GM19328 (cell line): Measurements from ENCODE around the gene ZSCAN25.
"Not testable (repeated sequence)": the region's sequence is repeated elsewhere in the genome, so short reads cannot be mapped to it uniquely, and the experiment has no call there.

Source experiments
- ATAC-seq: cut with Tn5 transposase; IDR thresholded peaks from one replicate; pipeline ENCODE4 v1.9.1; 2021; ENCODE audit warnings: mild to moderate bottlenecking, moderate library complexity; ENCODE audit not compliant: unreplicated experiment

ZSCAN25 gene

DNA sequence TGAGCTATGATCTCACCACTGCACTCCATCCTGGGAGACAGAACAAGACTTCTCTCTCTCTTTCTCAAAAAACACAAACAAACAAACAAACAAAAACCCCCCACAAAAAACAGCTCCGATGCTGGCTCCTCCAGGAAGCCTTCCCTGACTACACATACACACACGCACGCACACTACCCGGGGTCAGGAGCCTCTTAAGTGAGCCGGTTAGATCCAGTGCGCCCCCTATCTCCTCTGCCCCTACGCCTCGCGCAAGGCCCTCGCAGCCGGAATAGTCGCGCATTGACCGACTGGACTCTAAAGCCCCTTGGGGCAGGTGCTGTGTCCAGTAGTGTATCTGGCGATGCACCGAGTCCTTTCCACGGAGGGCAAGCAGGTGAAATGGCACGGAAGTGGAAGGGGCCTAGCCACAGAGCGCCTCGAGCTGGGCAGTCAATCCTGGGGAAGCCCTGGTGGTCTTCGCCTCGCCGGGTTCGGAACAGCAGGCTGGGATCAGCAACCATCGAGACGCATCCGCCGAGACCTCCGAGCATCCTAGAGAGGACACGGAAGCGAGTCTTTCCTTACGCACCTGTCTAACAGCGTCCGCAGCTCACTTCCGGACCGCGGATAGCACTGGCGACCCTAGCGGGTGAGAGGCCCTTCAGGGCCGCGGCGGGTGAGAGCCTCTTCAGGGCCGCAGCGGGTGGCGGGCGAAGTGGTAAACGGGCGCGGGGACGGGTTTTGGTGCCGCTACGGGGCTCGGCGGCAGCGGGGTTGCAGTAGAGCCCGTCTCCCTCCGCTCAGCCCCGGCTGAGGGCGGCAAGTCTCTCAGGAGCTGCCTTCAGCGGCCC, at the start of gene ZSCAN25:
ZSCAN25 (plus strand) TSS at position 588 of the 833 bp plus-strand sequence. CDS start 2,661 bp downstream, outside the sequence.
- peak; percentile 90 for ATAC-seq

- not testable (repeated sequence) for ATAC-seq
Measured at GRCh38 chr7:99568770-99569169, 48.0 kb upstream of the ZSCAN25 start.

DNA sequence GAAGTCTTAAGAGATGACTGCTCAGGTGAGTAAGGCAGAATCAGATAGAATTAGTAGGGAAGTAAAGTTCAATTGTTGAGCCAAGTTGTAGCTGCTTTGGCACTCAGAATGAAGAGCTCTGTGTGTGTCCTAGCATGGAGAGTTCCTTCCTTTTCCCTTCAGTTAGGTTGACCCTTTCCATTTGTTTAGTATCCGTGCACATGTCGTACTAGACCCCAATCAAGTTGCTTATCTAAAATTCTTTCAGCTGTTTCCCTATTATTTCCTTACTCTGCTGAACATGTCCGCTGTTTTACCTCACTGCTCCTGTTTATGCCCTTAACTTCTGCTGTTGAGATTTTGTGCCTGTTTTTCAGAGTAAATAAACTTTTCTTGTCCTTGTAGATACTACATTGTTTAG, 45.0 kb upstream of the ZSCAN25 start:
- ATAC-seq: no peak

- ATAC-seq: no peak
Measured at GRCh38 chr7:99573257-99573656, 43.5 kb upstream of the ZSCAN25 start.

GRCh38 chr7:99576251-99576650, 40.5 kb upstream of the ZSCAN25 start:
- no peak for ATAC-seq

DNA sequence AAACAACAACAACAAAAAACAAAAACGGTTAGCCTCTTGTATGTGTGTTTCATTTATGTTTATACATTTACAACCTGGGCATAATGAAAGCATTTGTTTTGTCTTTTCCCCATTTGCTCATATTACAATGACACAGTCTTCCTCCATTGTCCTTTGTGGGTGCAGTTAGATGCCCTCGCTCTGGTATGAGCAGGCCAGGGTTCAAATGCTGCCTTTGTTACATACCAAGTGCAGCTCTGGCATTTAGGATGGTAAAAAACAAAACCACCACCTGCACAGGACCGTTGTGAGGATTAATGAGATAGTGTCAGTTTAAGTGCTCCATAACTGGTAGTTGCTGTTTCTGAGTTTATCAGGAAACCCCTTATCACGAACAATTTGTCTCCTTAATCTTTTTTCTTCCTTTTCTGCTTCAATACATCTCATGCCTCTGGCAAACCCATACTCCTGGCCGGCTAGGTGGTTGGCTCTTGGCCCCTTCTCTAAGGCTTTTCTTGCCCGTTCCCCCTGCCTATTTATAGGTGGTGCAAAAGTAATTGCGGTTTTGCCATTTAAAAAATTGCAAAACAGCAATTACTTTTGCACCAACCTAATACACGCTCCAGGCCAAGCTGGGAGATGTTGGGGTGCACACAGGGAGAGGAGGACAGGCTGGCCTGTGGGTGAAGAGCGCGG, 37.3 kb upstream of the ZSCAN25 start:
- ATAC-seq: no peak

- no peak for ATAC-seq
Measured at GRCh38 chr7:99579956-99580777, 36.6 kb upstream of the ZSCAN25 start.

GRCh38 chr7:99580778-99581332, 35.9 kb upstream of the ZSCAN25 start:
- not testable (repeated sequence) for ATAC-seq

- no peak for ATAC-seq
Measured at GRCh38 chr7:99588868-99589267, 27.9 kb upstream of the ZSCAN25 start.

GRCh38 chr7:99594948-99595745, 21.6 kb upstream of the ZSCAN25 start:
- no peak for ATAC-seq

- no peak for ATAC-seq
Measured at GRCh38 chr7:99596408-99596955, 20.3 kb upstream of the ZSCAN25 start.

DNA sequence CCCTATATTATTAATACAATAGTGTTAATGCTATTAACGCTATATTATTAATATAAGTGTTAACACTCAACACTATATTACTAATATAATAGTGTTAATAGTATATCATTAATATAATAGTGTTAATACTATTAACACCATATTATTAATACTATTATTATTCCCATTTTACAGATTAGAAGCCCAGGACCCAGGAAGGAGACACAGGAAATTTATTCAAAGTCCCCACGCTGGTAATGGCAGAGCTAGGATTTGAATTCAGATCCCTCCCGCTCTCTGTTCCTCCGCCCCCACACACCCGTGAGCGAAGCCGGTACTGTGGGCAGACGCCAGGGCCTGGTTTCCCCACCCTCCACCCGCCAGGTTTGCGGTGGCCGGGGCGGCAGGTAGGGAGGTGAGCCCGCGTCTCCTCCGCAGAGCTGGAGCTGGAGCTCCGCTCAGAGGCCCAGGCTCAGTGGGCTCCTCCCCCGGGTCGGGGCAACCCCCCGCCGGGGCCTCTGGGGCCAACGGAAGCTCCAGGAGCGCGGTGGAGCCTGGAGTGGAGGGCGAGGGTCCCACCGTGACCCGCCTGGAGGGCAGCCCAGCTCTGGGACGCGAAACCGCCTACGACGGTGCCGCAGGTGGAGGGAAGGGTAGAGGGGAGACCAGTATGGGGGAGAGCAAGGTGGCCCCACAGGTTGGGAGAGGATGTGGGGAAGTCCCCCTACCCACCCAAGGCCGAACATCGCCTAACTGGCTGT, 18.8 kb upstream of the ZSCAN25 start, which contains the start of gene TMEM225B:
TMEM225B (plus strand) TSS at position 506 of the 740 bp plus-strand sequence. CDS start 6,122 bp downstream, outside the sequence.
- ATAC-seq: no peak

- ATAC-seq: no peak
Measured at GRCh38 chr7:99599836-99600235, 16.9 kb upstream of the ZSCAN25 start.

GRCh38 chr7:99601656-99602310, 15.0 kb upstream of the ZSCAN25 start:
- ATAC-seq: no peak

DNA sequence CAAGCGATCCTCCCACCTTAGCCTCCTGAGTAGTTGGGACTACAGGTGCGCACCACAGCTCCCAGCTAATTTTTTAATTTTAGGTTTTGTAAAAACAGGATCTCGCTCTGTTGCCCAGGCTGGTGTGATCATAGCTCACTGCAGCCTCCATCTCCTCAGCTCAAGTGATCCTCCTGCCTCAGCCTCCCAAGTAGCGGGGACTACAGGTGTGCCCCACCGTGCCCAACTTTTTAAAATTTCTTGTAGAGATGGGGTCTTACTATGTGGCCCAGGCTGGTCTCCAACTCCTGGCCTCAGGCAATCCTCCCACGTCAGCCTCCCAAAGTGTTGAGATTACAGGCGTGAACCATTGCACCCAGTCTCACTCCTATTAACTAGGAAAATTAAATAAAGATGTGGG, 11.2 kb upstream of the ZSCAN25 start:
- ATAC-seq: no peak

DNA sequence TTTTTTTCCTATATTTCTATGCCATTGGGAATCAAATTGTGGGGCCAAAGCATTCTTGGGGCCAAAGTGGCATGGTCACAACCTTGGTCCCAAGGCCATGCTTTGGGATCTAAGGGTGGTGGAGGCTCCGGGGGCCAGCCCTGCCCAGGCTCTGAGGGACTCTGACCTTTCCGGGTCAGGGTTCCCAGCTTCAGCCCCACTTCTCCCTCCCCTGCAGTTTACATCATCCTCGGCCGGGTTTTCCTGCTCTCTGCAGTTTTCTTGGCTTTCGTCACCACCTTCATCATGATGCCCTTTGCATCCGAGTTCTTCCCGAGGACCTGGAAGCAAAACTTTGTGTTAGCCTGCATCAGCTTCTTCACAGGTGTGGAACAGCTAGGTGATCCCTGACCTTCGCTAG, 10.2 kb upstream of the ZSCAN25 start:
- no peak for ATAC-seq

DNA sequence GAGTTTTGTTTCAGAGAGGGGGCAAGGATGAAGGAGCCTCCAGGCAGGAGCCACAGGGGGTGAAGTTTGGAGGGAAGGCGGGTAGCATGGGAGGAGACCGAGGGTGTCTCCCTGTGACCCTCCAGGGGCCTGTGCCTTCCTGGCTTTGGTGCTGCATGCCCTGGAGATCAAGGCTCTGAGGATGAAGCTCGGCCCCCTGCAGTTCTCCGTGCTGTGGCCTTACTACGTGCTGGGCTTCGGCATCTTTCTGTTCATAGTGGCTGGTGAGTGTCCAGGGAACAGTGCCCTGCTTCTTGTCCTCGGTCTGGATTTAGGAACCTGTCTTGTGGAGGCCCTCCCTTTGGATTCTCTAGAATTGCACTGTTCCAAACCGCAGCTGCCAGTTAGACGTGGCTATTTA, 9.2 kb upstream of the ZSCAN25 start:
- ATAC-seq: no peak

DNA sequence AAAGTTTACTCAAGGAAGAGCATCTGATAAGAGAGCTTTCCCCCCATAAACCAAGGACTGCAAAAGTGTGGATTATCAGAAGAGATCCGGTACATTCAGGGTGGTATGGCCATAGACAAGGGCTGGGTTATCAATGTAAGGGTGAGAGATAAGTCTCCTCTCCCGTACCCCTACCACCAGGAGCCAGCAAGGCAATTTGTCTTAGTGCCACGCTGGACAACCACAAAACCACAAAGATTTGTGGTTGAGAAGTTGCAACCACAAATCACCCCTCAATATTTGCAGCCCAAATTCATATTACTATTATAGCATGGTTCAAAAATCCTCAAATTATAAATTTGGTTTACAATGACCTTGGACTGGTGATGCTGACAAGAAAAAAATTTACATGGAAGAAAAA, 2.3 kb upstream of the ZSCAN25 start:
- ATAC-seq: no peak

GRCh38 chr7:99615989-99616358, 772 bp upstream of the ZSCAN25 start:
- no peak for ATAC-seq
